Thyroid gland (tissue), 4 donors: Measurements from ENCODE around the gene HNRNPR.

Source experiments
- POLR2A ChIP-seq, 2 donors: fragments of 450-650 bp; IDR thresholded peaks; one replicate each; pipeline ENCODE4 v1.6.1; 2017; ENCODE audit warnings: antibody characterized with exemption in 2 of 2, mild to moderate bottlenecking in 2 of 2, moderate library complexity in 1 of 2
- TF ChIP-seq, protein P1 (sequence below), 6 experiments: fragments of 200-600 bp in 3 of 6; fragments of 450-650 bp in 3 of 6; sonication (generic) in 3 of 6; IDR thresholded peaks; one replicate each; pipeline ENCODE4 v1.5.1; 2016 to 2019; ENCODE audit warnings: antibody characterized with exemption in 6 of 6, mild to moderate bottlenecking in 2 of 6, inconsistent platforms in 1 of 6, moderate library complexity in 1 of 6

GRCh38 chr1:23387494-23387893 is 43.4 kb upstream of the HNRNPR start:
- TF ChIP-seq POLR2A (IDR thresholded peaks at IDR 0.05) = no peak
- TF ChIP-seq, protein P1, sequence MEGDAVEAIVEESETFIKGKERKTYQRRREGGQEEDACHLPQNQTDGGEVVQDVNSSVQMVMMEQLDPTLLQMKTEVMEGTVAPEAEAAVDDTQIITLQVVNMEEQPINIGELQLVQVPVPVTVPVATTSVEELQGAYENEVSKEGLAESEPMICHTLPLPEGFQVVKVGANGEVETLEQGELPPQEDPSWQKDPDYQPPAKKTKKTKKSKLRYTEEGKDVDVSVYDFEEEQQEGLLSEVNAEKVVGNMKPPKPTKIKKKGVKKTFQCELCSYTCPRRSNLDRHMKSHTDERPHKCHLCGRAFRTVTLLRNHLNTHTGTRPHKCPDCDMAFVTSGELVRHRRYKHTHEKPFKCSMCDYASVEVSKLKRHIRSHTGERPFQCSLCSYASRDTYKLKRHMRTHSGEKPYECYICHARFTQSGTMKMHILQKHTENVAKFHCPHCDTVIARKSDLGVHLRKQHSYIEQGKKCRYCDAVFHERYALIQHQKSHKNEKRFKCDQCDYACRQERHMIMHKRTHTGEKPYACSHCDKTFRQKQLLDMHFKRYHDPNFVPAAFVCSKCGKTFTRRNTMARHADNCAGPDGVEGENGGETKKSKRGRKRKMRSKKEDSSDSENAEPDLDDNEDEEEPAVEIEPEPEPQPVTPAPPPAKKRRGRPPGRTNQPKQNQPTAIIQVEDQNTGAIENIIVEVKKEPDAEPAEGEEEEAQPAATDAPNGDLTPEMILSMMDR (IDR thresholded peaks at IDR 0.05) = no peak
